ENCODE results near the gene KIAA1755.

The KIAA1755 gene

GRCh38 chr20:38178581-38178980 lies 82.0 kb downstream of the KIAA1755 start:
- no peak for DNase-seq (ENCODE audit: low read depth)
- no peak overlapping the region for H3K4me3 ChIP-seq (ENCODE audit: low read length)
- TF ChIP-seq CTCF (IDR thresholded peaks at IDR 0.05; ENCODE audit: insufficient read depth, low read depth, low read length, missing control alignments), result no peak

- TF ChIP-seq CTCF (IDR thresholded peaks at IDR 0.05; ENCODE audit: insufficient read depth, low read depth, low read length, missing control alignments), result no peak
- no peak overlapping the region for H3K4me3 ChIP-seq (ENCODE audit: low read length)
- DNase-seq (ENCODE audit: low read depth), result no peak
These were observed 82.5 kb downstream of the KIAA1755 start for GRCh38 chr20:38178065-38178491.

GRCh38 chr20:38177201-38177600 lies 83.3 kb downstream of the KIAA1755 start:
- no peak overlapping the region for H3K4me3 ChIP-seq (ENCODE audit: low read length)
- no peak for TF ChIP-seq CTCF (IDR thresholded peaks at IDR 0.05; ENCODE audit: insufficient read depth, low read depth, low read length, missing control alignments)
- no peak for DNase-seq (ENCODE audit: low read depth)

GRCh38 chr20:38175304-38176180 lies 85.0 kb downstream of the KIAA1755 start:
- no peak for DNase-seq (ENCODE audit: low read depth)
- TF ChIP-seq CTCF (IDR thresholded peaks at IDR 0.05; ENCODE audit: insufficient read depth, low read depth, low read length, missing control alignments), result no peak
- no peak overlapping the region for H3K4me3 ChIP-seq (ENCODE audit: low read length)

- H3K4me3 ChIP-seq (ENCODE audit: low read length), result no peak overlapping the region
- peak; percentile 89 for DNase-seq (ENCODE audit: low read depth)
- TF ChIP-seq CTCF (IDR thresholded peaks at IDR 0.05; ENCODE audit: insufficient read depth, low read depth, low read length, missing control alignments), result no peak
These were observed 87.0 kb downstream of the KIAA1755 start for GRCh38 chr20:38173237-38174156.

GRCh38 chr20:38172408-38172807 lies 88.1 kb downstream of the KIAA1755 start:
- no peak overlapping the region for H3K4me3 ChIP-seq (ENCODE audit: low read length)
- peak; percentile 41 for DNase-seq (ENCODE audit: low read depth)
- peak; percentile 22 for TF ChIP-seq CTCF (IDR thresholded peaks at IDR 0.05; ENCODE audit: insufficient read depth, low read depth, low read length, missing control alignments)

Data from epithelial cell of esophagus (primary cell).